OCI-LY3 (cell line): ENCODE data around the gene RNASEH2B.

Source experiments
- CTCF ChIP-seq: fragments of 200-600, 300-600 bp; sonication (generic); IDR thresholded peaks from 2 replicates; pipeline ENCODE4 v1.5.1; 2014; ENCODE audit warnings: antibody characterized with exemption, low read length, low read depth
- EZH2phosphoT487 ChIP-seq: fragments of 200-600 bp; shearing (Covaris generic); IDR thresholded peaks from 2 replicates; pipeline ENCODE4 v1.6.1; 2018; ENCODE audit warnings: antibody characterized with exemption, mixed run types, low read depth

DNA sequence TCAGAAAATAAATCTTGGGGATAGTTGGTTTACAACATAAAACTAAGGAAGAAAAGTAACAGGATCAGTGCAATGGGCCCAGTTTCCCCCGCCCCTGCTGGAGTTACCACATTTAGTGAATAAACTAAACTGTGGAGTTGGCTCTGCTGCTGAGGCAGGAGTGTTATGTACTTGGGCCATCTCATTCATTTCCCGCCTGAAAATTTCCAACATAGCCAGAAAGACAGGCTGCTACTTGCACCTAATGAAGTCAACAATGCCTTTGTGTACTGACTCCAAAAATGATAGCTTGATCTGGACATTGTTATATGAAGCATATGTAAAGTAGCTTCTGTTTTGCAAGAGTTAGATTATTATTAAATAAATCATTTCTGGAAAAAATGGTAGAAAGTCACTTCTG, 7.9 kb upstream of the RNASEH2B start:
- TF ChIP-seq CTCF (no peak), EZH2phosphoT487 (no peak)
